HFFc6 (cell line): ENCODE data around the gene CISH. TPM values are rescaled to one million over a fixed set of nuclear protein-coding genes. Genes with fewer than 3 reads are reported as not detected.

Source experiments
- DNase-seq: peaks from one replicate; pipeline ENCODE4 v3.0.0-alpha.2; 2018
- H3K27ac Mint-ChIP-seq: 2 replicates; pipeline ENCODE4 v1.8.0; 2020; ENCODE audit warnings: mild to moderate bottlenecking, mixed read lengths
- H3K27me3 Mint-ChIP-seq: 2 replicates; pipeline ENCODE4 v1.8.0; 2021; ENCODE audit warnings: mild to moderate bottlenecking, moderate library complexity, mixed read lengths; ENCODE audit not compliant: insufficient read depth
- H3K36me3 Mint-ChIP-seq: 2 replicates; pipeline ENCODE4 v1.8.0; 2021; ENCODE audit warnings: low read depth, mixed read lengths
- H3K4me1 Mint-ChIP-seq: 2 replicates; pipeline ENCODE4 v1.8.0; 2020; ENCODE audit warnings: low read depth, mixed read lengths
- H3K4me3 Mint-ChIP-seq: 2 replicates; pipeline ENCODE4 v1.8.0; 2020; ENCODE audit warnings: mild to moderate bottlenecking, moderate library complexity, mixed read lengths
- H3K9me3 Mint-ChIP-seq: 2 replicates; pipeline ENCODE4 v1.8.0; 2020; ENCODE audit warnings: mild to moderate bottlenecking, mixed read lengths
- CTCF ChIP-seq: fragments of 200-600 bp; sonication (generic); IDR thresholded peaks from 2 replicates; pipeline ENCODE4 v1.5.0; 2021; ENCODE audit warnings: antibody characterized with exemption, mild to moderate bottlenecking
- total RNA-seq, 6 experiments: library from RNA; stranded (reverse); fragmentation: NEBNext Ultra II Directional; extraction: Animal tissue kit (Norgen Biotek cat#: 25700); gene quantifications; 2 replicates in 1 of 6; 3 replicates in 5 of 6; pipeline ENCODE4 v1.2.3, GENCODE V29; 2021

CISH gene
- total RNA-seq, 6 experiments from 2014 or later, result 0.84 to 1.4 (median 0.95) TPM

- TF ChIP-seq CTCF, result no peak
- peaks cover 26% of the 10 kb centered on the region for H3K4me1 Mint-ChIP-seq
- no peak for DNase-seq
- H3K36me3 Mint-ChIP-seq, result no peaks in the 10 kb centered on the region; the same call in 1 of the 2 replicates
- no peak overlapping the region for H3K4me3 Mint-ChIP-seq
- H3K27me3 Mint-ChIP-seq, result no peaks in the 10 kb centered on the region; the same call in none of the 2 replicates
- H3K27ac Mint-ChIP-seq, result no peak overlapping the region
- H3K9me3 Mint-ChIP-seq, result no peaks in the 10 kb centered on the region
Measured at GRCh38 chr3:50651920-50652529, 40.5 kb upstream of the CISH start.

GRCh38 chr3:50651445-50651844, 39.9 kb upstream of the CISH start:
- no peak for TF ChIP-seq CTCF
- no peak for DNase-seq
- Mint-ChIP-seq H3K4me1 (peaks cover 26% of the 10 kb centered on the region), H3K4me3 (no peak overlapping the region), H3K27ac (no peak overlapping the region), H3K27me3 (no peaks in the 10 kb centered on the region; the same call in none of the 2 replicates), H3K9me3 (no peaks in the 10 kb centered on the region), H3K36me3 (no peaks in the 10 kb centered on the region; the same call in none of the 2 replicates)

- no peak overlapping the region for H3K27ac Mint-ChIP-seq
- DNase-seq, result no peak
- no peak overlapping the region for H3K4me3 Mint-ChIP-seq
- H3K9me3 Mint-ChIP-seq, result no peaks in the 10 kb centered on the region
- no peak for TF ChIP-seq CTCF
- no peaks in the 10 kb centered on the region; the same call in none of the 2 replicates for H3K27me3 Mint-ChIP-seq
- H3K4me1 Mint-ChIP-seq, result peaks cover 21% of the 10 kb centered on the region
- H3K36me3 Mint-ChIP-seq, result no peaks in the 10 kb centered on the region; the same call in none of the 2 replicates
Measured at GRCh38 chr3:50650018-50650417, 38.4 kb upstream of the CISH start.

- no peaks in the 10 kb centered on the region; the same call in none of the 2 replicates for H3K36me3 Mint-ChIP-seq
- no peak overlapping the region for H3K27ac Mint-ChIP-seq
- no peaks in the 10 kb centered on the region; the same call in none of the 2 replicates for H3K27me3 Mint-ChIP-seq
- peaks cover 16% of the 10 kb centered on the region for H3K4me1 Mint-ChIP-seq
- DNase-seq, result no peak
- H3K9me3 Mint-ChIP-seq, result no peaks in the 10 kb centered on the region
- no peak for TF ChIP-seq CTCF
- no peak overlapping the region for H3K4me3 Mint-ChIP-seq
Measured at GRCh38 chr3:50649451-50649931, 37.9 kb upstream of the CISH start.

- H3K36me3 Mint-ChIP-seq, result no peaks in the 10 kb centered on the region; the same call in none of the 2 replicates
- H3K4me1 Mint-ChIP-seq, result peaks cover 14% of the 10 kb centered on the region
- TF ChIP-seq CTCF, result no peak
- DNase-seq, result no peak
- no peaks in the 10 kb centered on the region; the same call in 1 of the 2 replicates for H3K27me3 Mint-ChIP-seq
- no peak overlapping the region for H3K4me3 Mint-ChIP-seq
- no peaks in the 10 kb centered on the region for H3K9me3 Mint-ChIP-seq
- no peak overlapping the region for H3K27ac Mint-ChIP-seq
Measured at GRCh38 chr3:50648944-50649343, 37.4 kb upstream of the CISH start.
